ENCODE measurements around the gene CYTIP. TPM values are rescaled to one million over a fixed set of nuclear protein-coding genes. Genes with fewer than 3 reads are reported as not detected.

Gene CYTIP
- total and polyA plus RNA-seq, 7 donors: 2.5 to 36.4 (median 4.3) TPM

- DNase-seq: no peak
- no peak overlapping the region for H3K4me3 ChIP-seq
- 20 to 34% methylated on average over 12 of the region's 12 CpGs for WGBS, 2 donors
- intact Hi-C loops (cut with DNase I): no loop called here
- no peaks in the 10 kb centered on the region for H3K4me1 ChIP-seq
- no peak for TF ChIP-seq POLR2A (IDR thresholded peaks at IDR 0.05)
- TF ChIP-seq, protein P1, sequence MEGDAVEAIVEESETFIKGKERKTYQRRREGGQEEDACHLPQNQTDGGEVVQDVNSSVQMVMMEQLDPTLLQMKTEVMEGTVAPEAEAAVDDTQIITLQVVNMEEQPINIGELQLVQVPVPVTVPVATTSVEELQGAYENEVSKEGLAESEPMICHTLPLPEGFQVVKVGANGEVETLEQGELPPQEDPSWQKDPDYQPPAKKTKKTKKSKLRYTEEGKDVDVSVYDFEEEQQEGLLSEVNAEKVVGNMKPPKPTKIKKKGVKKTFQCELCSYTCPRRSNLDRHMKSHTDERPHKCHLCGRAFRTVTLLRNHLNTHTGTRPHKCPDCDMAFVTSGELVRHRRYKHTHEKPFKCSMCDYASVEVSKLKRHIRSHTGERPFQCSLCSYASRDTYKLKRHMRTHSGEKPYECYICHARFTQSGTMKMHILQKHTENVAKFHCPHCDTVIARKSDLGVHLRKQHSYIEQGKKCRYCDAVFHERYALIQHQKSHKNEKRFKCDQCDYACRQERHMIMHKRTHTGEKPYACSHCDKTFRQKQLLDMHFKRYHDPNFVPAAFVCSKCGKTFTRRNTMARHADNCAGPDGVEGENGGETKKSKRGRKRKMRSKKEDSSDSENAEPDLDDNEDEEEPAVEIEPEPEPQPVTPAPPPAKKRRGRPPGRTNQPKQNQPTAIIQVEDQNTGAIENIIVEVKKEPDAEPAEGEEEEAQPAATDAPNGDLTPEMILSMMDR (IDR thresholded peaks at IDR 0.05): no peak
- TF ChIP-seq POLR2AphosphoS5 (IDR thresholded peaks at IDR 0.05): no peak
- no peak for TF ChIP-seq EP300 (IDR thresholded peaks at IDR 0.05)
- H3K9me3 ChIP-seq: no peaks in the 10 kb centered on the region
- no peaks in the 10 kb centered on the region for H3K27me3 ChIP-seq
- H3K36me3 ChIP-seq: no peaks in the 10 kb centered on the region
- H3K27ac ChIP-seq: no peak overlapping the region
Measured at GRCh38 chr2:157438863-157439823, 4.7 kb downstream of the CYTIP start.

GRCh38 chr2:157433394-157433793, 10.5 kb downstream of the CYTIP start:
- no peaks in the 10 kb centered on the region for H3K27me3 ChIP-seq
- no peak overlapping the region for H3K27ac ChIP-seq
- TF ChIP-seq POLR2A (IDR thresholded peaks at IDR 0.05) (no peak), POLR2AphosphoS5 (IDR thresholded peaks at IDR 0.05) (no peak), EP300 (IDR thresholded peaks at IDR 0.05) (no peak)
- TF ChIP-seq, protein P1 (IDR thresholded peaks at IDR 0.05): no peak
- no peak overlapping the region for H3K4me3 ChIP-seq
- DNase-seq: no peak
- H3K36me3 ChIP-seq: no peaks in the 10 kb centered on the region
- WGBS, 2 donors: 0 to 15% methylated on average over 1 of the region's 1 CpG
- H3K9me3 ChIP-seq: no peaks in the 10 kb centered on the region
- H3K4me1 ChIP-seq: no peaks in the 10 kb centered on the region
- intact Hi-C loops (cut with DNase I): no loop called here

GRCh38 chr2:157432475-157433106, 11.3 kb downstream of the CYTIP start:
- H3K36me3 ChIP-seq: no peaks in the 10 kb centered on the region
- intact Hi-C loops (cut with DNase I): no loop called here
- no peak overlapping the region for H3K27ac ChIP-seq
- DNase-seq: no peak
- H3K27me3 ChIP-seq: no peaks in the 10 kb centered on the region
- whole genome bisulfite sequencing, 2 donors: 36 to 61% methylated on average over 2 of the region's 2 CpGs
- H3K4me1 ChIP-seq: no peaks in the 10 kb centered on the region
- TF ChIP-seq POLR2AphosphoS5 (IDR thresholded peaks at IDR 0.05) (no peak), POLR2A (IDR thresholded peaks at IDR 0.05) (no peak), EP300 (IDR thresholded peaks at IDR 0.05) (no peak)
- TF ChIP-seq, protein P1 (IDR thresholded peaks at IDR 0.05): no peak
- H3K9me3 ChIP-seq: no peaks in the 10 kb centered on the region
- no peak overlapping the region for H3K4me3 ChIP-seq

DNA sequence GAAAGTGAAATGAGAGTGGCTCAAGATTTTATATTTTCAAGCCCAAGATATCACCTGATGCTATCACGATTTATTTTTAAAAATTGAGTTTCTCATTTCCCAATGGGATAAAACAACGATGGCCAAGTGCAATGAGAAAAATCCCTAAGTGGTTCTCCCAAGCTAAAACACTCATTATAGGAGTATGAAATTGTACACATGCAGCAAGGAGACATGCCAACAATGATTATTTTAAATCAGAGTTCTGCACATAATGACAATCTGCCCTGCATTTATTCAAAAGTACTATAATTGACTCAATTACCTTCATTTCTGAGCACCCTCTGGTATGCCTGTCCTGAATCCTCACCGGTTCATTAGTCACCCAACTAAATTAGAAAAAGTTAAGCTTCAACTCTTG, 12.7 kb downstream of the CYTIP start:
- Histone ChIP-seq H3K4me3 (no peak overlapping the region), H3K27me3 (no peaks in the 10 kb centered on the region), H3K9me3 (no peaks in the 10 kb centered on the region), H3K27ac (no peak overlapping the region), H3K36me3 (no peaks in the 10 kb centered on the region), H3K4me1 (no peaks in the 10 kb centered on the region)
- intact Hi-C loops (cut with DNase I): no loop called here
- DNase-seq: no peak
- TF ChIP-seq EP300 (IDR thresholded peaks at IDR 0.05): no peak
- TF ChIP-seq POLR2A (IDR thresholded peaks at IDR 0.05): no peak
- TF ChIP-seq POLR2AphosphoS5 (IDR thresholded peaks at IDR 0.05): no peak
- TF ChIP-seq, protein P1 (IDR thresholded peaks at IDR 0.05): no peak
- 84 to 92% methylated on average over 3 of the region's 3 CpGs for WGBS, 2 donors

Data from sigmoid colon (tissue), 7 donors.